Activated CD4-positive, alpha-beta T cell treated with anti-CD3 and anti-CD28 coated beads, Interleukin-2, Interleukin-4, amounts not matched to agents 100 ng/mL and 50 ng/mL, durations not matched to agents 16 hours and 8 hours (primary cell): ENCODE results near the gene TCF7L1.
A peak's percentile ranks its signal among the peaks of the same experiment; 100 is the strongest.
"Not testable (repeated sequence)": the region's sequence is repeated elsewhere in the genome, so short reads cannot be mapped to it uniquely, and the experiment has no call there.

ENCODE experiments used
- DNase-seq: peaks from one replicate; pipeline ENCODE4 v3.0.0-alpha.2; 2020; ENCODE audit warnings: low spot score

TCF7L1 gene

GRCh38 chr2:85286918-85287317, 153.7 kb downstream of the TCF7L1 start:
- DNase-seq: no peak

DNA sequence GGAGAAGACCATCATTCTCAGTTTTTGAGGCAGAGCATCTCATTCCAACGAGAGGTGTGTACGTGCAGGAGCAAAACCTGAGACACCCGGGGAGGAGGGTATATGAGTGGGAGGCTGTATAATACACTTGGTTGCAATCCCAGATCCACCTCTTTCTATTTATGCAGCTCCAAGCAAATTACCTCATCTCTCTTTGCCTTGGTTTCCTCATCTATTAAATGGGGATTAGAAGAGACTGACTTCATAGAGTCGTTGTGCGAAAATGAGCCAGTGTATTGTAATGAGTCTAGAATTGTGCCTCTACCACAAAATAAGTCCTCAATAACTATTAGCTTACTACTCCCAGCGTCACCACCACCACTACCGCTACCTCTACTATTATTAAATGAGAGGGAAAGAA, 154.5 kb downstream of the TCF7L1 start:
- no peak for DNase-seq

DNA sequence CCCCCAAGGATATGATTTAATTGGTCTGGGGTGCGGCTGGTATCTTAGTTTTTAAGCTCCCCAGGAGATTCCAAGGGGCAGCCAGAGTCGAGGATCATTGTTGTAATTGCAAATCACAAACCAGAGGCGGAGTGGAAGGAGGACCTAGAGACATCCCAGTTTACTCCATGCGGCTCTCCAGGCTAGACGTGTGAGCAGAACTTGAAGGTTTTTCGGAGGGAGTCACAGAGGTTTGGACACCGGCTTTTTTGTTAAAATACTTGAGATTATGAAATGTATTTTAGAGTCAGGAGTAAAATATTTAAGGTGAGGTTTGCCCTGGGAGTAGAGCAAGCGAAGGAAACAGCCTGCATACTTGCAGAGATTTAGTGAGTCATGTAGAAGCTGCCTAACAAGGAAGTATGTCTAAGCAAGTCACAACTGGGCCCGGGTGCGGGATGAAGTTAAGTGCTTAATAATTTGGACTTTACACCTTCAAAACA, 155.1 kb downstream of the TCF7L1 start:
- no peak for DNase-seq

- peak; percentile 39 for DNase-seq
Measured at GRCh38 chr2:85291425-85292023, 158.3 kb downstream of the TCF7L1 start.

DNA sequence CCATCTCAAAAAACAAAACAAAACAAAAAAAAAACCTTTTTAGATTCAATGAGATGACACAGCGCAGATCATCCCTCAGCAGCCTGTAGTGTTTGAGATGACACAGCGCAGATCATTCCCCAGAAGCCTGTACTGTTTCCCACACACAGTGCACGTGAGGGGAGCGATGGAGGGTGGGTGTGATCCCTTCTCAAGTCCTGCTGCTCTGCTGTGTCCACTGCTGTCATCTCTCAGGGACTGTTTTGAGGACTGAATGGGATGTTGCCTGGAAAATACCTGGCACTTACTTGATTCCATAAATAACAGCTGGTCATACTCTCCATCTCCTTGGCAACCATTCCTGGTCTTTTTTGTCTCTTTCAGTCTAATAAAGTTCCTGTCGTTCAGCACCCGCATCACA, 168.9 kb downstream of the TCF7L1 start:
- DNase-seq: no peak

- no peak for DNase-seq
Measured at GRCh38 chr2:85303780-85304531, 170.8 kb downstream of the TCF7L1 start.

GRCh38 chr2:85307527-85307897, 174.3 kb downstream of the TCF7L1 start:
- DNase-seq: no peak

GRCh38 chr2:85308201-85308600, 175.0 kb downstream of the TCF7L1 start:
- DNase-seq: no peak

- DNase-seq: no peak
Measured at GRCh38 chr2:85308896-85309555, 175.8 kb downstream of the TCF7L1 start.

DNA sequence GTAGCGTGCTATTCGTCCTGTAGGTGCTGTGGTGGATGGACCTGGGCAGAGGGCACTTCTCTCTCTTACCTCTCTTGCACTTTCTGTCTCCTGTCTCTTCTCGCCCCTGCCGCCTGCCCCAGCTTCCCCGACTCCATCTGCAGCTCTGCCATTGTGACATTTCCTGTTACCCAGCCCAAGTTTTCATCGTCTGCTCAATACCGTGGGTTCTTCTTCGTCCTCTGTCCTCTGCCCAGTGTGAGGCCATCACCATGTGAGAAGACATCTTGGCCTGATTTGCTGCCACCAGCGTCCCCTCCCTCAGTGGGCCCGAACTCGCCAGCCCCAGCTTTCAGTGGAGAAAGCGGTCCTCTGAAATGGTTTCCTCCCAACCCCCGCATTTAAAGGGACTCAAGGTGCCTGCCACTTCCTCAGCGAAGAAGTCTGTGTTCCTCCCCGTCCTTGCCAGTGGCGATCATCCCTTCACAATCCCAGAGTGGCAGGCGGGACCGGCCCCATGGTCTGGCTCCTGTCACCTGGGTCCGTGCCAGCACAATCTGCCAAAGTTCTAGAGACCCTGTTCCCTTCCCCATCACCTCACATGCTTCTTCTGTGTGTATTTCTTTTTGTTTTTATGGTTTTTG, 176.6 kb downstream of the TCF7L1 start:
- no peak for DNase-seq

DNA sequence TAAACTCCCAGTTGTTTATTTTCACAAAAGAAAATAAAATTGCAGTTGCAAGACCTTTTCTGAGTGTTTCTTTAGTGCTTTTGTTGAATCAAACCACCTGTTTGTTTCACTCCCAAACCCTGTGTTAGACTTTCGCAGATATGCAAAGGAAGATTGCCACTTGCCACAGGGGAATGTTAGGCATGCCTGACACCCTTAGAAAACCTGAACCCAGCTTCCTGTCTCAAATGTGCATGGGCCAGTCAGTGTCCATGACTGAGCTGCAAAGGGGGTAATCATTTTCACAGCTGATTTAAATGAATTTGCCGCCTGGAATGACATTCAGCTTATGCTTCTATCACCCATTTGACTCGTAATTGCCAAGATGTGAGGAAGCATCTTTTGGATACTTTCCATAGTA, 177.1 kb downstream of the TCF7L1 start:
- DNase-seq: no peak

GRCh38 chr2:85312404-85312803, 179.2 kb downstream of the TCF7L1 start:
- DNase-seq: no peak

- DNase-seq: no peak
Measured at GRCh38 chr2:85314884-85315242, 181.7 kb downstream of the TCF7L1 start.

- not testable (repeated sequence) for DNase-seq
Measured at GRCh38 chr2:85315921-85316320, 182.7 kb downstream of the TCF7L1 start.

DNA sequence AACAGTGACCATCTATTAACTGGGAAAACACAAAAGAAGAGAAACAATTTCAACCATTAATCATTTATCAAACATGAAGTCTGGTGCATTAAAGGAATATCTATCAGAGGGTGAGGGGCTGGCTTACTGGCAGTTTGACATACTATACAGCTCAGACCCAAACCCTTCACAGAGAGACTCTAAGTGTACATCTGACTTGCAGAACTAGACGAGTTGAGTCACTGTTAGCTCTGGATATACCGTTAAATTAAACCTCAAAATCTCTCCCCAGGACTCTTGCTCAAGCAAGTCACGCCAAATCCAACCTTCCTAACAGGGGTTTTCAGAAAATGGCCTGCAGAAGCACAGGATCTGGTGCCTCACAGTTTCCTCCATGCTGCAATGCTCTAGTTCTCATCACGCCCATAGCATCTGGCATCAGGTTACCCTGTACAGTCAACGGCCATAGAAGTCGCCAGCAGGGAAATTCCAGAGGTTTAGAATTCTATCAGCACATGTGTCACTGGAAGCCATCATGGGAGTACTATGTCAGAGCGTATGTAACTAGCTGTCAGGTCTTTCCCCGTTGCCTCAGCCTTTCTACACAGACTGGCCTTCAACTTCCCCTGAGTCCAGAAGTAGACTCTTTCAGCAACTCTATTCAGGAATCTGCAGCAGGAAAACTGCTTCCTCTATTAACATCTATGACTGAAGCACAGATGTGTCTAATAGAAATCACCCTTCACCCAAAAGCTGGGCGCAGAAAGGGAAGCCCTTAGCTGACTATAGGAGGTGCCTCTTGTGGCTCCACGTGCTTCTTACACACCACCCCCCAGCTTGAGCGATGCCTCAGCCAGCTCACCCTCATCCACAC, 185.3 kb downstream of the TCF7L1 start:
- DNase-seq: no peak

- no peak for DNase-seq
Measured at GRCh38 chr2:85319796-85320195, 186.6 kb downstream of the TCF7L1 start.

GRCh38 chr2:85323351-85323987, 190.3 kb downstream of the TCF7L1 start:
- DNase-seq: no peak

- not testable (repeated sequence) for DNase-seq
Measured at GRCh38 chr2:85323988-85324367, 190.8 kb downstream of the TCF7L1 start.

GRCh38 chr2:85324639-85325465, 191.7 kb downstream of the TCF7L1 start:
- DNase-seq: no peak

- no peak for DNase-seq
Measured at GRCh38 chr2:85325466-85325811, 192.2 kb downstream of the TCF7L1 start.
